ENCODE measurements around the gene SLC47A1. TPM values are rescaled to one million over a fixed set of nuclear protein-coding genes. Genes with fewer than 3 reads are reported as not detected.
A peak's percentile ranks its signal among the peaks of the same experiment; 100 is the strongest.

Gene SLC47A1
- total and polyA plus RNA-seq, 2 of the 13 experiments (the other 11 are each of a cell fraction or from before 2014, with no cell fraction given): 42.1 to 67.5 TPM

- TF ChIP-seq, protein P1, sequence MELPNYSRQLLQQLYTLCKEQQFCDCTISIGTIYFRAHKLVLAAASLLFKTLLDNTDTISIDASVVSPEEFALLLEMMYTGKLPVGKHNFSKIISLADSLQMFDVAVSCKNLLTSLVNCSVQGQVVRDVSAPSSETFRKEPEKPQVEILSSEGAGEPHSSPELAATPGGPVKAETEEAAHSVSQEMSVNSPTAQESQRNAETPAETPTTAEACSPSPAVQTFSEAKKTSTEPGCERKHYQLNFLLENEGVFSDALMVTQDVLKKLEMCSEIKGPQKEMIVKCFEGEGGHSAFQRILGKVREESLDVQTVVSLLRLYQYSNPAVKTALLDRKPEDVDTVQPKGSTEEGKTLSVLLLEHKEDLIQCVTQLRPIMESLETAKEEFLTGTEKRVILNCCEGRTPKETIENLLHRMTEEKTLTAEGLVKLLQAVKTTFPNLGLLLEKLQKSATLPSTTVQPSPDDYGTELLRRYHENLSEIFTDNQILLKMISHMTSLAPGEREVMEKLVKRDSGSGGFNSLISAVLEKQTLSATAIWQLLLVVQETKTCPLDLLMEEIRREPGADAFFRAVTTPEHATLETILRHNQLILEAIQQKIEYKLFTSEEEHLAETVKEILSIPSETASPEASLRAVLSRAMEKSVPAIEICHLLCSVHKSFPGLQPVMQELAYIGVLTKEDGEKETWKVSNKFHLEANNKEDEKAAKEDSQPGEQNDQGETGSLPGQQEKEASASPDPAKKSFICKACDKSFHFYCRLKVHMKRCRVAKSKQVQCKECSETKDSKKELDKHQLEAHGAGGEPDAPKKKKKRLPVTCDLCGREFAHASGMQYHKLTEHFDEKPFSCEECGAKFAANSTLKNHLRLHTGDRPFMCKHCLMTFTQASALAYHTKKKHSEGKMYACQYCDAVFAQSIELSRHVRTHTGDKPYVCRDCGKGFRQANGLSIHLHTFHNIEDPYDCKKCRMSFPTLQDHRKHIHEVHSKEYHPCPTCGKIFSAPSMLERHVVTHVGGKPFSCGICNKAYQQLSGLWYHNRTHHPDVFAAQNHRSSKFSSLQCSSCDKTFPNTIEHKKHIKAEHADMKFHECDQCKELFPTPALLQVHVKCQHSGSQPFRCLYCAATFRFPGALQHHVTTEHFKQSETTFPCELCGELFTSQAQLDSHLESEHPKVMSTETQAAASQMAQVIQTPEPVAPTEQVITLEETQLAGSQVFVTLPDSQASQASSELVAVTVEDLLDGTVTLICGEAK (IDR thresholded peaks at IDR 0.05): no peak
- TF ChIP-seq, protein P1 (CRISPR knock-in tag; IDR thresholded peaks at IDR 0.05): peak; percentile 32; the same call in 1 of the 2 replicates
- no peak for TF ChIP-seq ZNF510 (CRISPR knock-in tag; IDR thresholded peaks at IDR 0.05; ENCODE audit: low read depth)
- no peak for TF ChIP-seq ZNF124 (CRISPR knock-in tag; IDR thresholded peaks at IDR 0.05)
- TF ChIP-seq FOXK2 (IDR thresholded peaks at IDR 0.05): no peak
- peak; percentile 62 for TF ChIP-seq HNRNPLL (IDR thresholded peaks at IDR 0.05; ENCODE audit: low read depth, low read length, poor library complexity, severe bottlenecking)
- TF ChIP-seq, protein P2, sequence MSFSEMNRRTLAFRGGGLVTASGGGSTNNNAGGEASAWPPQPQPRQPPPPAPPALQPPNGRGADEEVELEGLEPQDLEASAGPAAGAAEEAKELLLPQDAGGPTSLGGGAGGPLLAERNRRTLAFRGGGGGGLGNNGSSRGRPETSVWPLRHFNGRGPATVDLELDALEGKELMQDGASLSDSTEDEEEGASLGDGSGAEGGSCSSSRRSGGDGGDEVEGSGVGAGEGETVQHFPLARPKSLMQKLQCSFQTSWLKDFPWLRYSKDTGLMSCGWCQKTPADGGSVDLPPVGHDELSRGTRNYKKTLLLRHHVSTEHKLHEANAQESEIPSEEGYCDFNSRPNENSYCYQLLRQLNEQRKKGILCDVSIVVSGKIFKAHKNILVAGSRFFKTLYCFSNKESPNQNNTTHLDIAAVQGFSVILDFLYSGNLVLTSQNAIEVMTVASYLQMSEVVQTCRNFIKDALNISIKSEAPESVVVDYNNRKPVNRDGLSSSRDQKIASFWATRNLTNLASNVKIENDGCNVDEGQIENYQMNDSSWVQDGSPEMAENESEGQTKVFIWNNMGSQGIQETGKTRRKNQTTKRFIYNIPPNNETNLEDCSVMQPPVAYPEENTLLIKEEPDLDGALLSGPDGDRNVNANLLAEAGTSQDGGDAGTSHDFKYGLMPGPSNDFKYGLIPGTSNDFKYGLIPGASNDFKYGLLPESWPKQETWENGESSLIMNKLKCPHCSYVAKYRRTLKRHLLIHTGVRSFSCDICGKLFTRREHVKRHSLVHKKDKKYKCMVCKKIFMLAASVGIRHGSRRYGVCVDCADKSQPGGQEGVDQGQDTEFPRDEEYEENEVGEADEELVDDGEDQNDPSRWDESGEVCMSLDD (CRISPR knock-in tag; IDR thresholded peaks at IDR 0.05; ENCODE audit: borderline replicate concordance): no peak
- no peak for TF ChIP-seq ZBTB44 (CRISPR knock-in tag; IDR thresholded peaks at IDR 0.05)
- TF ChIP-seq, protein P3, sequence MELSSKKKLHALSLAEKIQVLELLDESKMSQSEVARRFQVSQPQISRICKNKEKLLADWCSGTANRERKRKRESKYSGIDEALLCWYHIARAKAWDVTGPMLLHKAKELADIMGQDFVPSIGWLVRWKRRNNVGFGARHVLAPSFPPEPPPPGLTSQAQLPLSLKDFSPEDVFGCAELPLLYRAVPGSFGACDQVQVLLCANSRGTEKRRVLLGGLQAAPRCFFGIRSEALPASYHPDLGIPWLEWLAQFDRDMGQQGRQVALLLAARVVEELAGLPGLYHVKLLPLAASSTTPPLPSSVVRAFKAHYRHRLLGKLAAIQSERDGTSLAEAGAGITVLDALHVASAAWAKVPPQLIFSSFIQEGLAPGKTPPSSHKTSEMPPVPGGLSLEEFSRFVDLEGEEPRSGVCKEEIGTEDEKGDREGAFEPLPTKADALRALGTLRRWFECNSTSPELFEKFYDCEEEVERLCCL (CRISPR knock-in tag; IDR thresholded peaks at IDR 0.05; ENCODE audit: borderline replicate concordance): 0 out of 2 replicates have a peak, but pooled peaks have one; percentile 0
- TF ChIP-seq NR0B2 (CRISPR knock-in tag; IDR thresholded peaks at IDR 0.05): peak; percentile 80
- peak; percentile 71; the same call in 1 of the 2 replicates for TF ChIP-seq ZNF776 (CRISPR knock-in tag; IDR thresholded peaks at IDR 0.05)
- no peak for TF ChIP-seq ZNF468 (CRISPR knock-in tag; IDR thresholded peaks at IDR 0.05)
- no peak for TF ChIP-seq ZNF792 (CRISPR knock-in tag; IDR thresholded peaks at IDR 0.05)
Measured at GRCh38 chr17:19533718-19534561, at the start of gene SLC47A1 (continued).
